ENCODE data around the gene MSH3.

DNA sequence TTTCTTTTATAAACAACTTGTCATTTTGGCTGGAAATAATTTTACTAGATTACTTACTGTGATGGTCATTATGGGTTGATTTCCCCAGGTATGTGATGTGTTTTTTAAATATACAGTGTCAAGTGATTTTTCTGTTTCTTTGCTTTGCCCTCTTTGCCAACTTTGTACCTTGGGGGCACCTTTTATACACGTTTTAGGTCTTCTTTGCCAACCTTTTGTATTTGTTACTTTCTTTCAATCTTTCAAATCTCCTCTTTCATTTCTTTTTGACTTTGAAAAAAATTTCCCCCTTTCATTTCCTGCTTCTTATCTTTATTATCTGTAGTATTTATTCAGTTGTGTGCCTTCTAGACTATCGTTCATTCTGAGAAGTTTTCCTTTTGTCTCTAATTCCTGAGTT, 65.7 kb downstream of the MSH3 start:
- TF ChIP-seq CTCF (conservative IDR thresholded peaks at IDR 0.05; ENCODE audit: low read length) (no peak), EZH2phosphoT487 (IDR thresholded peaks at IDR 0.05; ENCODE audit: borderline replicate concordance) (no peak)

Measured in Loucy (cell line).